Mesothelial cell of epicardium (in vitro differentiated cells): ENCODE data around the gene LMBRD2. TPM values are rescaled to one million over a fixed set of nuclear protein-coding genes. Genes with fewer than 3 reads are reported as not detected.

ENCODE experiments used
- DNase-seq, 2 experiments: peaks; one replicate each; pipeline ENCODE4 v3.0.0; 2021; ENCODE audit warnings: low spot score in 2 of 2; ENCODE audit not compliant: unreplicated experiment in 2 of 2
- H3K27ac Mint-ChIP-seq: 2 replicates; pipeline ENCODE4 v1.8.0; 2021; ENCODE audit warnings: mixed read lengths
- H3K27me3 Mint-ChIP-seq: 2 replicates; pipeline ENCODE4 v1.8.0; 2021; ENCODE audit warnings: low read depth, mixed read lengths
- H3K36me3 Mint-ChIP-seq: 2 replicates; pipeline ENCODE4 v1.8.0; 2021; ENCODE audit warnings: mixed read lengths
- H3K4me1 Mint-ChIP-seq: 2 replicates; pipeline ENCODE4 v1.8.0; 2021; ENCODE audit warnings: mixed read lengths
- H3K4me3 Mint-ChIP-seq: 2 replicates; pipeline ENCODE4 v1.8.0; 2021; ENCODE audit warnings: mild to moderate bottlenecking, moderate library complexity, mixed read lengths
- H3K9me3 Mint-ChIP-seq: 2 replicates; pipeline ENCODE4 v1.8.0; 2021; ENCODE audit warnings: mixed read lengths
- CTCF ChIP-seq: fragments of 200-600 bp; sonication (generic); IDR thresholded peaks from one replicate; pipeline ENCODE4 v1.5.0; 2021; ENCODE audit warnings: antibody characterized with exemption; ENCODE audit not compliant: unreplicated experiment
- total RNA-seq: library from RNA; stranded (reverse); gene quantifications from 3 replicates; pipeline ENCODE4 v1.2.1, GENCODE V29; 2021

The LMBRD2 gene
- total RNA-seq, 1 donor from 2014 or later: 7.9 TPM

- H3K4me3 Mint-ChIP-seq: no peak overlapping the region
- H3K4me1 Mint-ChIP-seq: peaks cover 24% of the 10 kb centered on the region
- peaks cover 7% of the 10 kb centered on the region for H3K27me3 Mint-ChIP-seq
- peak overlapping the region; percentile 48 for H3K27ac Mint-ChIP-seq
- DNase-seq: no peak
- TF ChIP-seq CTCF: no peak
- no peaks in the 10 kb centered on the region for H3K36me3 Mint-ChIP-seq
- no peaks in the 10 kb centered on the region for H3K9me3 Mint-ChIP-seq
These were observed 91.9 kb downstream of the LMBRD2 start for GRCh38 chr5:36059571-36060419.

- no peak for DNase-seq
- H3K36me3 Mint-ChIP-seq: no peaks in the 10 kb centered on the region
- TF ChIP-seq CTCF: no peak
- no peaks in the 10 kb centered on the region for H3K9me3 Mint-ChIP-seq
- H3K4me3 Mint-ChIP-seq: no peak overlapping the region
- H3K27me3 Mint-ChIP-seq: no peaks in the 10 kb centered on the region
- H3K27ac Mint-ChIP-seq: no peak overlapping the region
- H3K4me1 Mint-ChIP-seq: peaks cover 24% of the 10 kb centered on the region
These were observed 92.9 kb downstream of the LMBRD2 start for GRCh38 chr5:36058776-36059175.

- H3K27ac Mint-ChIP-seq: no peak overlapping the region
- TF ChIP-seq CTCF: no peak
- H3K27me3 Mint-ChIP-seq: peaks cover 1% of the 10 kb centered on the region
- peaks cover 24% of the 10 kb centered on the region for H3K4me1 Mint-ChIP-seq
- no peaks in the 10 kb centered on the region for H3K9me3 Mint-ChIP-seq
- no peak for DNase-seq
- H3K4me3 Mint-ChIP-seq: no peak overlapping the region
- no peaks in the 10 kb centered on the region for H3K36me3 Mint-ChIP-seq
These were observed 94.3 kb downstream of the LMBRD2 start for GRCh38 chr5:36057386-36057785.

GRCh38 chr5:36056422-36056821 is 95.3 kb downstream of the LMBRD2 start:
- Mint-ChIP-seq H3K4me3 (no peak overlapping the region), H3K4me1 (peaks cover 24% of the 10 kb centered on the region), H3K36me3 (no peaks in the 10 kb centered on the region), H3K27me3 (peaks cover 1% of the 10 kb centered on the region), H3K27ac (no peak overlapping the region), H3K9me3 (no peaks in the 10 kb centered on the region)
- DNase-seq: no peak
- no peak for TF ChIP-seq CTCF

GRCh38 chr5:36055984-36056383 is 95.7 kb downstream of the LMBRD2 start:
- H3K27ac Mint-ChIP-seq: no peak overlapping the region
- TF ChIP-seq CTCF: no peak
- no peak for DNase-seq
- H3K36me3 Mint-ChIP-seq: no peaks in the 10 kb centered on the region
- no peaks in the 10 kb centered on the region for H3K9me3 Mint-ChIP-seq
- H3K27me3 Mint-ChIP-seq: peaks cover 1% of the 10 kb centered on the region
- no peak overlapping the region for H3K4me3 Mint-ChIP-seq
- peaks cover 24% of the 10 kb centered on the region for H3K4me1 Mint-ChIP-seq
